HepG2 (cell line): Measurements from ENCODE around the gene PDE4D. TPM values are rescaled to one million over a fixed set of nuclear protein-coding genes. Genes with fewer than 3 reads are reported as not detected.

Experiments used
- ATAC-seq: fragments of 200-7000 bp; cut with Tn5 transposase; 3 replicates; pipeline ENCODE4 v1.9.1; 2020; ENCODE audit warnings: mild to moderate bottlenecking, moderate library complexity
- BruUV-seq: library from RNA; stranded (reverse); fragments of 400-500 nt; replicated peaks from 2 replicates; lab custom pipeline; 2021; lab: Mats Ljungman, UMichigan
- CTCF ChIA-PET: fragments of 300-600 bp; formaldehyde crosslinking; extraction: SDS; loops from one replicate; lab custom pipeline; 2021; ENCODE audit warnings: low total read pairs, inconsistent platforms, low intra/inter-chr PET ratio; lab: Yijun Ruan, JAX
- POLR2A ChIA-PET: fragments of 350-600 bp; sonication (Branson Sonifier 250); formaldehyde crosslinking; loops from one replicate; lab custom pipeline; 2020; ENCODE audit warnings: antibody characterized with exemption, inconsistent platforms; lab: Yijun Ruan, JAX
- DNase-seq: peaks from one replicate; pipeline ENCODE4 v3.0.0-alpha.2; 2015; ENCODE audit warnings: low spot score
- FAIRE-seq: peaks from 3 replicates; lab custom pipeline; 2011; peaks lifted over from hg19 to GRCh38; lab: Jason Lieb, UNC
- H2AFZ ChIP-seq: one replicate; pipeline ENCODE4 v1.6.1; 2011; ENCODE audit warnings: low read length, inconsistent platforms
- H3K27ac ChIP-seq: fragments of 300-600 bp; 3 replicates; pipeline ENCODE4 v1.8.0; 2011; ENCODE audit warnings: mixed run types, mild to moderate bottlenecking, mixed read lengths, low read length, inconsistent platforms; ENCODE audit not compliant: insufficient read depth; ENCODE audit errors: extremely low read length
- H3K27me3 ChIP-seq, 2 experiments: fragments of 200-600 bp in 1 of 2; 2 replicates in 1 of 2; 3 replicates in 1 of 2; pipeline versions ENCODE4 v1.6.0 to v1.8.0; 2011; ENCODE audit warnings: low read length in 2 of 2, mild to moderate bottlenecking in 2 of 2, moderate library complexity in 2 of 2, inconsistent platforms in 1 of 2; ENCODE audit not compliant: insufficient read depth in 2 of 2, control insufficient read depth in 1 of 2
- H3K36me3 ChIP-seq, 2 experiments: fragments of 200-600 bp in 1 of 2; replicated peaks in 1 of 2; 2 replicates in 1 of 2; 3 replicates in 1 of 2; pipeline versions ENCODE4 v1.5.1 to v1.8.0; 2011; ENCODE audit warnings: low read length in 2 of 2, inconsistent platforms in 1 of 2; ENCODE audit not compliant: insufficient read depth in 2 of 2, control insufficient read depth in 1 of 2
- H3K4me1 ChIP-seq: 2 replicates; pipeline ENCODE4 v1.5.1; 2012; ENCODE audit warnings: low read length, inconsistent platforms; ENCODE audit not compliant: insufficient read depth
- H3K4me2 ChIP-seq: 2 replicates; pipeline ENCODE4 v1.6.0; 2011; ENCODE audit warnings: low read depth, low read length, inconsistent platforms
- H3K4me3 ChIP-seq, 3 experiments: fragments of 200-600 bp in 1 of 3; sonication (generic), shearing (Covaris generic) in 1 of 3; replicated peaks in 1 of 3; 2 replicates each; pipeline ENCODE4 v1.5.1; 2011 to 2016; ENCODE audit warnings: low read length in 3 of 3, inconsistent platforms in 2 of 3, low read depth in 2 of 3, mild to moderate bottlenecking in 2 of 3, control low read depth in 1 of 3, mixed read lengths in 1 of 3; ENCODE audit not compliant: insufficient read depth in 1 of 3
- H3K79me2 ChIP-seq: one replicate; pipeline ENCODE4 v1.6.1; 2011; ENCODE audit warnings: low read length, inconsistent platforms; ENCODE audit not compliant: insufficient read depth
- H3K9ac ChIP-seq: 2 replicates; pipeline ENCODE4 v1.6.0; 2011; ENCODE audit warnings: mild to moderate bottlenecking, low read depth, low read length, inconsistent platforms; ENCODE audit not compliant: insufficient read depth
- H3K9me3 ChIP-seq: 2 replicates; pipeline ENCODE4 v1.5.1; 2012; ENCODE audit warnings: mild to moderate bottlenecking, low read length
- H4K20me1 ChIP-seq: 2 replicates; pipeline ENCODE4 v1.6.0; 2011; ENCODE audit warnings: inconsistent platforms, mild to moderate bottlenecking, low read length, moderate library complexity; ENCODE audit not compliant: insufficient read depth
- ZNF446 ChIP-seq: sonication (generic); formaldehyde crosslinking; IDR thresholded peaks from 2 replicates; pipeline ENCODE4 v1.5.0; 2020; ENCODE audit warnings: mild to moderate bottlenecking, missing genetic modification reagents
- ZNF614 ChIP-seq: IDR thresholded peaks from 2 replicates; pipeline ENCODE4 v1.6.1; 2018; ENCODE audit warnings: missing biosample characterization, missing genetic modification reagents, inconsistent platforms, borderline replicate concordance
- ZNF850 ChIP-seq: sonication (generic); formaldehyde crosslinking; conservative IDR thresholded peaks from 2 replicates; pipeline ENCODE4 v1.9.0; 2021; ENCODE audit warnings: mild to moderate bottlenecking, missing genetic modification reagents
- WGBS: methylation state at CpG from one replicate; pipeline ENCODE4 v1.1.6; 2017; ENCODE audit warnings: low lambda C conversion rate; 5-methylcytosine and 5-hydroxymethylcytosine counted together
- in situ Hi-C: cut with HindIII; loops from 2 replicates; pipeline ENCODE4 v1.10.0; 2017; ENCODE audit warnings: low pct_unique_long_range_greater_than_20kb; ENCODE audit not compliant: extremely low pct_ligation_motif_present
- intact Hi-C: fragments of 100-400 bp; cut with micrococcal nuclease; formaldehyde crosslinking; loops from one replicate; pipeline ENCODE4 v1.10.0; 2022; ENCODE audit not compliant: unreplicated experiment
- polyA plus RNA-seq, 8 experiments: library from polyadenylated mRNA; depleted of rRNA in 3 of 8; stranded (reverse) in 7 of 8; unstranded in 1 of 8; fragments of >200 nt; fragmentation: Illumina TruSeq in 4 of 8; extraction: Trizol in 4 of 8; gene quantifications; 2 replicates each; pipeline versions ENCODE4 v1.2.1 to v1.2.3, GENCODE V29; 2011 to 2016; ENCODE audit warnings: low read depth in 4 of 8, missing spikeins in 1 of 8, mixed read lengths in 1 of 8; ENCODE audit not compliant: insufficient read depth in 1 of 8
- total RNA-seq, 5 experiments: library from RNA; depleted of rRNA; stranded (reverse); fragments of >200 nt; fragmentation: Illumina TruSeq; extraction: Trizol; gene quantifications; 2 replicates each; pipeline ENCODE4 v1.2.3, GENCODE V29; 2016; ENCODE audit warnings: low read depth in 1 of 5
- TF ChIP-seq, protein P1 (sequence below): sonication (generic); formaldehyde crosslinking; conservative IDR thresholded peaks from 2 replicates; pipeline ENCODE4 v1.4.0; 2020; ENCODE audit warnings: missing genetic modification reagents

Gene PDE4D
- total and polyA plus RNA-seq, 2 of the 13 experiments (the other 11 are each of a cell fraction or from before 2014, with no cell fraction given) = 7.0 to 12.2 TPM

- H3K4me3 ChIP-seq = no peak overlapping the region
- intact Hi-C loops = no loop called here
- H3K27me3 ChIP-seq = no peaks in the 10 kb centered on the region
- ATAC-seq (no peak), DNase-seq (no peak), FAIRE-seq (no peak)
- H3K4me2 ChIP-seq = no peak overlapping the region
- ChIA-PET POLR2A (no interaction called here), CTCF (no interaction called here)
- H4K20me1 ChIP-seq = no peaks in the 10 kb centered on the region
- under 1% methylated on average over 5 of the region's 5 CpGs for WGBS
- H3K9me3 ChIP-seq = no peaks in the 10 kb centered on the region
- no TSS peak for BruUV-seq
- H3K79me2 ChIP-seq = no peaks in the 10 kb centered on the region
- H2AFZ ChIP-seq = no peak overlapping the region
- TF ChIP-seq, protein P1, sequence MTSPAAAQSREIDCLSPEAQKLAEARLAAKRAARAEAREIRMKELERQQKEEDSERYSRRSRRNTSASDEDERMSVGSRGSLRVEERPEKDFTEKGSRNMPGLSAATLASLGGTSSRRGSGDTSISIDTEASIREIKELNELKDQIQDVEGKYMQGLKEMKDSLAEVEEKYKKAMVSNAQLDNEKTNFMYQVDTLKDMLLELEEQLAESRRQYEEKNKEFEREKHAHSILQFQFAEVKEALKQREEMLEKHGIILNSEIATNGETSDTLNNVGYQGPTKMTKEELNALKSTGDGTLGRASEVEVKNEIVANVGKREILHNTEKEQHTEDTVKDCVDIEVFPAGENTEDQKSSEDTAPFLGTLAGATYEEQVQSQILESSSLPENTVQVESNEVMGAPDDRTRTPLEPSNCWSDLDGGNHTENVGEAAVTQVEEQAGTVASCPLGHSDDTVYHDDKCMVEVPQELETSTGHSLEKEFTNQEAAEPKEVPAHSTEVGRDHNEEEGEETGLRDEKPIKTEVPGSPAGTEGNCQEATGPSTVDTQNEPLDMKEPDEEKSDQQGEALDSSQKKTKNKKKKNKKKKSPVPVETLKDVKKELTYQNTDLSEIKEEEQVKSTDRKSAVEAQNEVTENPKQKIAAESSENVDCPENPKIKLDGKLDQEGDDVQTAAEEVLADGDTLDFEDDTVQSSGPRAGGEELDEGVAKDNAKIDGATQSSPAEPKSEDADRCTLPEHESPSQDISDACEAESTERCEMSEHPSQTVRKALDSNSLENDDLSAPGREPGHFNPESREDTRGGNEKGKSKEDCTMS (CRISPR knock-in tag) = no peak
- TF ChIP-seq ZNF446 (CRISPR knock-in tag) (no peak), ZNF614 (CRISPR knock-in tag) (no peak)
- no peaks in the 10 kb centered on the region for H3K4me1 ChIP-seq
- H3K9ac ChIP-seq = no peak overlapping the region
- no peaks in the 10 kb centered on the region for H3K36me3 ChIP-seq
- in situ Hi-C loops = no loop called here
- no peak overlapping the region for H3K27ac ChIP-seq
Measured at GRCh38 chr5:58925627-58926540, 967.6 kb downstream of the PDE4D start.

DNA sequence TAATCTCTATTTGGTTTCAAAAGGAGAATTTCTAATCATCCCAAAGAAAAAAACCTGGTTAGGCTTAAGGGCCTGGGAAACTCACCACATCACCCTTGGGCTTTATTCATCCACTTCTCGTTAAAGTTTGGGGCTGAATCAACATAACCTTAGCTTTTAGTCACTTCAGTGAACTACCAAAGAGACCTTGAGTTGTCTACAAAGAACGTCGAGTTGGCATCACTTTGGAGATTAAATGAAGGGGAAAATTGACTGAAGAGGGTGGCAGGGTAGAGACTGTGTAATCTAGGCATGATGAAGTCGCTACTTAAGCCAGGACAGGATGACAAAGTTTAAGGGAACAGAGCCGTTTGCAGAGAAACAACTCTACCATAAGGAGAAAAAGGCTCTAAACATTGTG, 969.2 kb downstream of the PDE4D start:
- no peaks in the 10 kb centered on the region for H3K27me3 ChIP-seq
- CTCF ChIA-PET = no interaction called here
- no TSS peak for BruUV-seq

More for the DNA sequence above, 969.2 kb downstream of the PDE4D start:
- no peak overlapping the region for H3K4me3 ChIP-seq
- no peak overlapping the region for H2AFZ ChIP-seq
- POLR2A ChIA-PET = no interaction called here
- ATAC-seq = no peak
- H3K79me2 ChIP-seq = no peaks in the 10 kb centered on the region
- H3K4me1 ChIP-seq = no peaks in the 10 kb centered on the region
- H3K9me3 ChIP-seq = no peaks in the 10 kb centered on the region
- H3K9ac ChIP-seq = no peak overlapping the region
- H3K36me3 ChIP-seq = no peaks in the 10 kb centered on the region
- no peak overlapping the region for H3K27ac ChIP-seq
- FAIRE-seq = no peak
- H4K20me1 ChIP-seq = no peaks in the 10 kb centered on the region
- no peak for DNase-seq
- intact Hi-C loops (no loop called here), in situ Hi-C loops (no loop called here)
- H3K4me2 ChIP-seq = no peak overlapping the region
- no peak for TF ChIP-seq ZNF850 (CRISPR knock-in tag)
- WGBS = 4% methylated on average over 5 of the region's 5 CpGs
